HG03558 (cell line): Measurements from ENCODE around the gene TMEM92.
"Not testable (repeated sequence)": the region's sequence is repeated elsewhere in the genome, so short reads cannot be mapped to it uniquely, and the experiment has no call there.

Source experiments
- ATAC-seq: cut with Tn5 transposase; IDR thresholded peaks from one replicate; pipeline ENCODE4 v1.9.1; 2021; ENCODE audit warnings: moderate number of reproducible peaks; ENCODE audit not compliant: unreplicated experiment; ENCODE audit errors: extremely low read depth

The TMEM92 gene

DNA sequence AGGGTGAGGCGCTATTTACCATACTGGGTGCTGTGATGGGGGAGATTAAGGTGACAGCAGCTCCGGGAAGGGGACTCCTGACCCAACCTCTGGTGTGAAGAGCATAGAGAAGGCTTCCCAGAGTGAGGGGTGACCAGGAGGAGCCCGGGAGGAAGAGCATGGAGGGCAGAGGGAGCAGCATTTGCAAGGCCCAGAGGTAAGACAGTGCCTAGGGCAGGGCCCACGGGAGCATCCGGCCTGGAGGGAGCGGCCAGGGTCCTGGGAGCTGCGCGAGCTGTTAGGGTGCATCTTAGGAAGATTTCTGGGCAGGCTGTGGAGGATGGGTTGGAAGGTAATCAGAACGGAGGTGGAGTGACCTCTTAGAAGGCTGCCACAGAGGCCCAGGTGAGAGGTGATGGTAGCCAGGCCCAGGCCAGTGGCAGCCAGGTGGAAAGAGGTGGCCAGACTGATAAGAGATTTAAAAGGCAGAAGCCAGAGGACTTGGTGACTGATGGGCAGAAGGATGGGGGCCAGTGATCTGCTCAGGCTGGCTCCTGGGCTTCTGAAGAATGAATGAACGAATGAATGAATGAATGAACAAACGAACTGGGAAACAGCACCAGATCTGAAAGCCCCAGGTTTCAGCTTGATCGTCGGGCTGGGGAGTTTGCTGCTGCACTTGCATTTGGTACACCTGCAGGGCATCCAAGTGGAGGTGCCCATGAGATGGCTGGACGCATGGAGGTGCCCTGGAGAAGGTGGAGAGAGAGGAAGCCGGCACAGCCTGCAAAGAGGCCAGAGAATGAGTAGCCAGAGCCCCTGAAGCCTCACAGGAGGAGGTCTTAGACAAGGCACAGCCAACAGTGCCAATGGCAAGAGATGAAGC lies 13.0 kb upstream of the TMEM92 start:
- no peak for ATAC-seq

DNA sequence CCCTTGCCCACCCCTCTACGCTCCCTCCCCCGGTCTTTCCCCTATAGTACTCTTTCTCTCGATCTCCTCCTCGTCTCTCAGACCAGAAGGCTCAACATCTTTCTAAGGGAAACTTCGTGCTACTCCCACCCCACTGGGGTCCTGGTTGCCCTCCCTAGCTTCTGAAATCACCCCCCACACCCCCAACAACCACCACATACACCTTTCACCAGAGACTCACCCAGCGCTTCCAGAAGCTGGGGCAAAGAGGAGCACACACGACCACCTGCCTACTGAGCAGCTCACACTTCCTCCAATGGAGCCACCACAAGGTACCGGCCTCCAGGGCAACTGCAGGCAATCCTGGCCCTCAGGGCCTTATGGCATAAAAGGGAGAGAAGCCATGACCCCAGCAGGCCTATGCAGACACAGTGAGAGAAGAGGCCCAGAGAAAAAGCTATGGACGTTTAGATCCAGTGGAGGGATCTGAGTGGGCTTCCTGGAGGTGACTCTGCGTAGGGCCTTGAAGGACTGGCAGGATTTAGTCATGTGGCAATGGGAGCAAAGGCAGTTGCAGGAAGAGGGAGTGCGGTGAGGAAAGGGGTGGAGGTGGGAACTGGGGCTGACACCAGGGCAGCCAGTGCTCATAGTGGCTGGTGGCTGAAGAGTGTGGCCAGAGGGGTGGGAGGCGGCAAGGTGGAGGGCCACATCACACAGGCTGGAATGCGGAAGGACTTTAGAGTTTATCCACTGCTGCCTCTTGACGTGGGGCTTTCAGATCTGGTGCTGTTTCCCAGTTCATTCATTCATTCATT lies 12.1 kb upstream of the TMEM92 start:
- no peak for ATAC-seq

DNA sequence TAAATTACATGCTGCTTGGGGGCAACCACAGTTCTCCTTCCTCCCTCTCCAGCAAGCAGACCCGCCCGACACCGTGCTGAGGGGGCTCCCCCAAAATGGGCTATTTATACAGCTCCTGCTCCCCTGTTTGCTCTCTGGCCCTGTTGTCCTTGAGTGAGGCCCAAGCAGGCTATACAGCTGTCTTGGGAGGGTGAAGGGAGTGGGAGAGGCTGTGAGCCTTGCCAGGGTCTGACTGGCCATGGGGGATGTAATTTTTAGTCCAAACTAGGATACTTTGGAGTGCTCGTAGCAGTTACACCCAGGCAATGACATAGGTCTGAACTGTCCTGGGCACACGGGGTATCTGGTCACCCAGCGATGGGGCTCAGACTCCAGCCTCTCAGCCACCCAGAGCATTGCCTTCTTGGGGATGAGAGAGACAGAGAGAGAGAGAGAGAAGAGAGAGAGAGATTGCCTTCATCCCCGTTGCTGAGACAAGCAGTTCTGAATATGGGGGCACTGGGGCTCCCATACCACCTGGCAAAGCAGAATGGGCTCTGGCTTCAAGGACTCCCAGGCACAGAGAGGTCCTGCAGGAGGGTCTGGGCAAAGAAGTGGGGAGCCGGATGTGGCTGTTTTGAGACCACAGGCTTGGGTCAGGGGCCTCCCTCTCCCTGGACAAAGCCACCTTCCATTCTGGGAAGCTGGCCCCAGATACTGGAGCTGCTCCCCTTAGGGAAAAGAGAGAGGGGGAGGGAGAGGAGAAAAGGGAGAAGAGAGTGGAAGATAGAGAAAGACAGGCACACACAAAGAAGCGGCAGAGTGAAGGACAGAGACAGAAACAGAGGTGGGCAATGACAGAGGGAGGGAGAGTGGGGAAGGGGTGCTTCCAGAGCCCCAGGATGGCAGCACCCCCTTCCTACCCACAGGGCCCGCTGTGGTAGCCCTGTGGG lies 10.7 kb upstream of the TMEM92 start:
- no peak for ATAC-seq

DNA sequence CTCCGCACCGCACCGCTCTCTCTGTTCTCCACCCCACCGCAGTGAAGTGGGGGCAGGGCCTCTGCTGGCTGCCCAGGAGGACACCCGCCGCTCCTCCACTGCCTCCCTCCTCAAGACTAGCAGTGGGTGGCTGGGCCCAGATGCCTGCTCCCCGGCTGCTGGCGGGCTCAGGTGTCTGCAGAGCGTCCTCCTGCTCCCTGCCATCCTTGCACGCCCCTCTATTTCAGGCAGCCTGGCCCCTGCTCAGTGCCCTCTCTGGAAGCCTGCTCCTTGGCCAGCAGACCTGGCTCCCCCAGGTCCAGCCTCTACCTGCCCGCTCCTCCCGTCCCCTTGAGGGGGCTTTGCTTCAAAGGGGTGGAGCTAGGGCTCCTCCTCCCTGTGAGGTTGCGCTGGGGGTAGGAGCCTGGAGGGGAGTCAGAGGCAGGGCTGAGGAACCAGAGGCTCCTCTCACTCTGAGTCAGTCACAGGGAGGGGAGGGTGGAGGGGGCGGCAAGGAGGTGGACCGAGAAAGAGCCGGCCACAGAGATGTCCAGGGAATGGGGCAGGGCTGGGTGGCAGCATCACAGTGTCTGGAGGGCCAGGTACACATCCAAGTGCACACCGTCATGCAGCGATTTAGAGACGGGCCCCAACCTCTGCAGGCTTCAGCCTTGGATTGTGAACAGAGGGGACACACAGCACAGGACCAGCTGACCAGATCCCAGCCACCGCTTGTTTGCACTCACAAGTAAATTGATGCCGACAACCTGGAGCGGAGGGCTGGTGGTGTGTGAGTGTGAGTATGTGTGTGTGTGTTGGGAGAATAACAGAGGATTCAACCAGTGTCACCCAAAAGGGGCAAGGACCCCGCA lies 9.8 kb upstream of the TMEM92 start:
- no peak for ATAC-seq

DNA sequence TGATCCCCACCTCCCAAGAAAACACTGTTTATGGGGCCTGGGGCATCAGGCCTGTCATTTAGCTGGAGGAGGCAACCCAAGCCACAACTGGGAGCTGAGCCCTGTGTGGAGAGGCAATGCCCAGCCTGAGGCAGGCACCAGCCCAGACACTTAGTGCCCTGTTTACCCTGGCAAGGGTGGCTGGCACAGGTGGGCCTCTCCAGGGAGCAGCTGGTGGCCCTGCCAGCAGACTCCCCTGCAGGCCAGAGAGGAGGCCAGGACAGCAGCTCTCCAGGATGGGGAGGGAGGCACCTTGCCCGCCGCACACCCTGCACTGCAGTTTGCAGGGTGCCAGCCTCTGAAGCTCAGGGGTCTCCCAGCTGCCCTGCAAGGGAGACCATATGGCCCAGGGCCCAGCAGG lies 9.1 kb upstream of the TMEM92 start:
- no peak for ATAC-seq

DNA sequence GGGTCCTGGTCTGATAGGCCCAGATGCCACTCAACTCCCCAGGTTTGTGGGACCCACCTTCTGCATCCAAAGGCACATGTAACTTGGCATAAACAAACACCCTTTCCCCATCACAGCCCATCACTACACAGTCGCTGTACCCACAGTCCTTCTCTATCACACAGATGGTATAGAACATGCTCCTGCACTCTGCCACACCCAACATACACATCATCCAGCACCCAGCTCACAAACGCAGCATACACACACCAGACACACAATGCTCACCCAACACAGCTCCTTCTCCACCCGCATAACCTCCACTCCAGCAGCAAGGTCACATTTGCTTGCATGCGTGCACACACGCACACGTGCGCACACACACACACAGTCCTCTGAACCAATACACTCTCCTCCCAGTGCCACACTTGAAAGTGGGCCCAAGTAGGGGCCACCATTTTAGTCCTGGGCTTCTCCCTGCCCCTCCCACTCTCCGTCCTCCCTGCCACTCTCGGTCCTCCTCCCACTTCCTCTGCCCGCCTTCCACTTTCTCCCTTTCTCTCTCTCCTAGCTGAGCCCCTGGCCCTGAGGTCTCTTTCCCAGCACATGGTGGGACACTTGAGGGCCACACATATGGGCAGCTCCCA lies 8.5 kb upstream of the TMEM92 start:
- ATAC-seq, result no peak

DNA sequence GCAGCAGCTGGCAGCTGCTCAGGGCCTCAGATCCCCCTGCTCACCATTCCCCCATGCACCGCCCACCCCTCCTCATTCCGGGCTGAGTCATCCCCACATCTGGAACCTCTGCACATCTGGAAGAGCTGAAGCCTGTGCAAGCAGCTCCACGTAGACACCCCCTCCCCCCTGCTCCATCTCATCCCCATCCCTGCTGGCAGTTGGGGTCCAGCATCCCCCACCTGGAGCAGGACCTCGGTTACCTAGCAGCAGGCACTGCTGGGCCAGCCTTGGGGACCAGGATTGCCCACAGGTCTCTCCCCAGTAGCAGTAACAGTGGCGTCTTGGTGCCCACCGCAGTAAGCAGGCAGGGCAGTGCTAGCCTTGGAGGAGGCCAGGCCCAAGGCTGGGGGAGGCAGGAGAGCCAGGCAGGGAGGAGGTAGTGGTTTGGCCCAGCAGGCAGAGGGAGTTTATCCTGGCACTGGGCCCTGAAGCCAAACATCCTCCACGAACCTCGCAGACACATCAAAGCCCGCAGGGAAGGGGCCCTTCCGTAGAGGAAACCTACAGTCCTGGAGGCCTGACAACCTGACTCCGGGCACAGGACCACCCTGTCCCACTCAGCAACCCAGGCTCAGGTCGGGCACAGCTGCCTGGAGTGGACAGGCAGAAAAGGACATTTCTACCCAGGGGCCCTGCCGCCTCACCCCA lies 7.7 kb upstream of the TMEM92 start:
- ATAC-seq, result no peak

DNA sequence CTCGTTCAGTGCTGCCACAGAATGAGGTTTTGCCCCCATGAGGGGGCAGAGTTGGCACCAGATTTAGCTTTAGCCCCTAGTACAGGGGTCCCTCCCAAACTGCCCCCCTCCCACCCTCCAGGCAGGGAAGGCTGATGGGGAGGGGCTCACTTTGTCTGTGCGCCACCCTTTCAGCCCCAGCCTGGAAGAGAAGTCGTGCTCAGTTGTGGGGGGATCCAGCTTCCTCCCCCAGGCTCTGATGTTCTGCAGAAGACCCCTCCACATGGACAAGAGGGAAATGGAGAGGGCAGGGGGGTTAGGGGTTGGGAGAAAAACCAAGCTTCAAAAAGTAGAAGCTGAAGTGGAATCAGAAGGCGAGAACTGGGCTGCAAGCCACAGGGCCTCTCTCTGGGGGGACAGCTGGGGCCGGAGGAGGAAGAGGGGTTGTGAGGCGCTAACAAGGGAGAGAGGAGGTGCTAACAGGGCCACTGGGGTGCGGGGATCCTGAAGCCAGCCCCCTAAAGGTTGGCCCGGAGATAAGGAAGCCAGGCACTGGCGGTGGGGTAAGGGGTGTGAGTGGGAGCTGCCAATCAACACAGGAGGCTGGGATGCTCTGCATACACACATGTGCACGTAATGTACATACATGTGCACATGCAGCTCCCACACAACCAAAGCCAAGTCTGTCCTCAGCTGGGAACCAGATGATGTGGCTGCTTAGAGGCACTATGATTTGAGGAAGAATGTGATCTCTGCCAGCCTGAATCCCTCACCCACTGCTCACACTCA lies 7.0 kb upstream of the TMEM92 start:
- ATAC-seq, result no peak

DNA sequence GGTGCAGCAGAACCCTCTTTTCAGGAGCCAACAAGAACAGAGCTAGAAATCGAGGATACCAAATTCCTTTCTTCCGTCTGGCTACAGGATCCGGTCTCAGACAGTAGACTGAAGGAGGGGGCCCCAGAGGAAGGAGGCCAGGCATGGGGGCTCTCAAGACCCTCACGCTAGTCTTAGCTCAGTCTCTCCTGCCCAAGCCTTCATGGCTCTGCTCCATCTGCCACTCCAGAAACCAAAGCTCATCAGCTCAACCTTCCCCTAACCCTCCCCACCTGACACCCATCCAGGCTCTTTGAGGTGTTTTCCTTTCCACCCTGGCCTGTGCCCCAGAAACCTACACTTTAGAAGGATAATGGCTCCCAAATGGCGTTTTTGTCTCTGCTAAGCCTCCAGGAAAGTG lies 6.2 kb upstream of the TMEM92 start:
- ATAC-seq, result no peak

DNA sequence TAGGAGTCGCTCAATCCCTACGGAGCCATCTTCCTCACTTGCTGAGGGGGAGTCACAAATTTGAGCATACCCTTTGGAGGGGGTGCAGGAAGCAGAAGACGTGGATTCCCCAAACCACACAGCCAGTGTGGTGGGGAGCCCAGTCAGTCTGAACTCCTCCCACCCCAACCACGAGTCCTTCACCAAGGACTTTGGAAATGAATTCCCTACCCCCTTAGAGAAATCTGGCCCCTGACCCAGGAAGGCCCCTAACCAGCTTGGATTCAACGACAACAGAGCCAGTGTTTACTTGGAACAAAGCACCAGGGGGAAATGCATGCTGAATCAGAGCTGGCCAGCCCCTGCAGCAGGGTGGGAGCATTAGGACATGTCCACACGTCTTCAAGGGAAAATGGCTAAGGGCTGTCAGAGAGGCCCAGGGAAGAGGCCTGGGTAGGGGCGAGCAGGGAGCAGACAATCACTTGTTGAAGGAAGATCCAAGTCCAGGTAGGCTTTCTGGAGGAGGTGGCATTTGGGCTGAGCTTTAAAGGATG lies 5.5 kb upstream of the TMEM92 start:
- ATAC-seq, result no peak

DNA sequence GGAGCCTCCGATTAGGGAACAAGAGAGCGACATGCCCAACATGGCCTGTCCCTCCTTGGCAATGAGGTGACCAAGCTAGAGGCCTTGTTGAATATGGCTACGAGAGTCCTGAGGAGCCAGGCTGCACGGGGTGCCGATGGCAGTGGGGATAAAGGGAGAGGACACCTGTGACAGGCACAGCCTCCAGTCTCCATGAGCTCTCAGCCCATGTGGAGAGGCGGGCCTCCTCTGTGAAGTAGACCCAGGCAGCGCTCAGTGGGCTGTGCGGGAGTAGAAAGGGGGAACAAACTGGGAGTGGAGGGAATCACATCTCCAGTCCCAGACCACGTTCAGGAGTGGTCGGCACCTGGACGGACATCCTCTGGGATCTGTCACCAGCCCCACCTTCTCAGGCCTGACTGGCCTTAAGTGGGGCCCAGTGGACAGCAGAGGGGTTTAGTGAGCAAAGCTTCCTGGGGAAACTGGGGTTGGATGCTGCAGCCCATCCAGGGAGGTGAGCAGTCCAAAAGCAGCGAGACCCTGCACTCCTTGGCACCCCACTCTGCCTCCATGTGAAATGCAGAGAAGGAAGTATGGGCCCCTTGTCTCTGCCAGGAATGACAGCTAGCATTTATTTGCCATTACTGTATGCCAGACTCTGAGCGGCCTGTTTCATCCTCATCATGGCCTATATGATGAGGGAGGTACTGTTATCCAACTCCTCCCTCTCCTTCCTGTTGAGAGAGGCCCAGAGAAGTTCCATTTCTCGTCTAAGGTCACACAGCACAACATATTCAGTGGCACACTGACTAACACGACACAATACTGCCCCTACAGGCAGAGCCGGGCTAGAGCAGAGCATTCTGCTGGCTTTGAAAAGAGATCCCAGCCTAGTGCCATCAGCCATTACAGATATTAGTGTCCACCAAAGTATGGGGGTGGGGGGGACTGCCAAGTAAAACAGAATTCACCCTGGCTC lies 4.5 kb upstream of the TMEM92 start:
- ATAC-seq, result no peak

DNA sequence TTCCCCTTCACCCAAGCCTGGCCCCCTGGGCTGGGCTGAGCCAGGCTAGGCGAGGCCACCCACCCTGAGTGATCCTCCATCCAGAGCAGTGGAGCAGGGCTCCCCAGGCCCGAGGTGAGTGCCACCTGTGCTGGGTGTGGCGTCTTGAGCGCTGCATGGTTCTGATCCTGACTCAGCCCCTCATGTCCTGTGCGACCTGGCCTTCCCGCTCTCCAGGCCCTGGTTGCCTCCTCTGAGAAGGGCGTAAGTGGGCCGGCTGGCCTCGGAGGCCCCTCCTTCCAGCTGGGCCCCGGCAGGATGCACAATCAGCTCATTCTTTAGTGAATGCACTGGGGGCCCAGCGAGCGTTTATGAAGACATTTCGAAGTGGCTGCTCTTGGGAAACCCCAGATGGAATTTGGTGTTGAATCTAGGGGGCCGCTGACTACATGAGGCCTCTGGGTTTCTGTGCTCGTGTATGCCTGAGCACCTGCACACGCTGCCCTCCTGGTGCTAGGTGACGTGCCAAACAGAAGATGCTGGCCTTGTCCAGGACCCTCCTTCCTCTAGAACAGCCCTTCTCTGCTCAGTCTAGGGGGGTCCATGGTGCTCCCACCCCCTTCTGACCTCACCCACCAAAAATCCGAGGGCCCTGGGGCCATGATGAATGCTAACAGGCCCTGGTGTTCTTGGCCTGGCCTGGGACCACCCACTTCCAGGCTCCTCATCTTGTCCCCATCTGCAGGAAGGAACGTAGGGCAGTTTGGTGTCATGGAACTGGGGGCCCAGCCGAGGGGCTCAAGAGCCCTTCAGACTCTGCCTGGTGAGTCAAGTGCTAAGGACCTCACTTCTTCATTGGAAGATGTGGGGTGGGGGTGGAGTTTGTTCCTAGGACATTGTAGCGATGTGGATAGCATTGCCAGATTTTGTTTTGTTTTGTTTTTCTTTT lies 3.6 kb upstream of the TMEM92 start:
- ATAC-seq, result no peak

DNA sequence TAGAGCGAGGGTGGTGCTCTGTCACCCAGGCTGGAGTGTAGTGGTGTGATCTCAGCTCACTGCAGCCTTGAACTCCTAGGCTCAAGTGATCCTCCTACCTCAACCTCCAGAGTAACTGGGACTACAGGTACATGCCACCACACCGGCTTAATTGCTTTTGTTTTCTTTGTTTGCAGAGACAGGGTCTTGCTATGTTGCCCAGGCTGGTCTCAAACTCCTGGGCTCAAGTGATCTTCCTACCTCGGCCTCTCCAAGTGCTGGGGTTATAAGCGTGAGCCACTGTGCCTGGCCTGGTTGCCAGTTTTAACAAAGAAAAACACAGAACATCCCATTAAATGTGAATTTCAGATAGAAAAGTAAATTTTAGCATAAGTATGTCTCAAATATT lies 2.9 kb upstream of the TMEM92 start:
- not testable (repeated sequence) for ATAC-seq

DNA sequence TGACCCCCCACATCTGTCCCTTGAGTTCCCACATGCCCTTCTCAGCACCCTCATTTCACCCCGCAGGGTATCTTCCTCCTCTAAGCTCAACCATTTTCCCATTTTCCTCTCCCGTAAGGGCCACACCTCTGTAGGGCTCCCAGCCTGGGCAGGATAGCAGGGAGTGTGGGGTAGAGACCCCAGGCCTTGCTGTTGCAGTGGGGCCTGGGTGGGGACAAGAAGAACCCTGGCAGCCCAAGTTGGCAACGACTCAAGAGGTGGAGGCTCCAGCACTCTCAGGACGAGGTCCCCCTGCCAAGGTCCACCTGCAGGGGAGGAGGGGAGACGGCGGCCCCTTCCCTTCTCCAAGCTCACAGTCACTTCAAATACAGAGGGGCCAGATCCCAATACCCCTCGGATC lies 2.0 kb upstream of the TMEM92 start:
- ATAC-seq, result no peak
